Skeletal muscle tissue (tissue), 4 donors: Measurements from ENCODE around the gene MED20. TPM values are rescaled to one million over a fixed set of nuclear protein-coding genes. Genes with fewer than 3 reads are reported as not detected.

Experiments
- H3K27ac ChIP-seq: one replicate; pipeline ENCODE4 v1.7.0; 2013; ENCODE audit warnings: mild to moderate bottlenecking, low read depth, low read length, inconsistent platforms
- H3K27me3 ChIP-seq, 3 donors: one replicate each; pipeline ENCODE4 v1.7.0; 2013; ENCODE audit warnings: low read length in 3 of 3; ENCODE audit not compliant: control insufficient read depth in 3 of 3, insufficient read depth in 3 of 3
- H3K36me3 ChIP-seq, 3 donors: one replicate each; pipeline ENCODE4 v1.7.0; 2013; ENCODE audit warnings: low read length in 3 of 3; ENCODE audit not compliant: control insufficient read depth in 3 of 3, insufficient read depth in 3 of 3
- H3K4me1 ChIP-seq, 3 donors: one replicate each; pipeline ENCODE4 v1.7.0; 2013; ENCODE audit warnings: low read length in 3 of 3, mild to moderate bottlenecking in 3 of 3; ENCODE audit not compliant: control insufficient read depth in 3 of 3, insufficient read depth in 3 of 3
- H3K4me3 ChIP-seq, 3 donors: one replicate each; pipeline ENCODE4 v1.7.0; 2013; ENCODE audit warnings: low read length in 3 of 3
- H3K9ac ChIP-seq, 3 donors: one replicate each; pipeline ENCODE4 v1.7.0; 2013; ENCODE audit warnings: low read length in 3 of 3, mild to moderate bottlenecking in 3 of 3, moderate library complexity in 2 of 3, low read depth in 1 of 3
- H3K9me3 ChIP-seq, 3 donors: one replicate each; pipeline ENCODE4 v1.7.0; 2013; ENCODE audit warnings: low read length in 3 of 3; ENCODE audit not compliant: control insufficient read depth in 3 of 3
- total RNA-seq: library from RNA; depleted of rRNA; stranded (reverse); fragments of >200 nt; gene quantifications from one replicate; pipeline ENCODE4 v1.2.3, GENCODE V29; 2014
- donor health status: Osteomylitis.

MED20 gene
- total RNA-seq, 1 donor from 2014 or later: 17.2 TPM

DNA sequence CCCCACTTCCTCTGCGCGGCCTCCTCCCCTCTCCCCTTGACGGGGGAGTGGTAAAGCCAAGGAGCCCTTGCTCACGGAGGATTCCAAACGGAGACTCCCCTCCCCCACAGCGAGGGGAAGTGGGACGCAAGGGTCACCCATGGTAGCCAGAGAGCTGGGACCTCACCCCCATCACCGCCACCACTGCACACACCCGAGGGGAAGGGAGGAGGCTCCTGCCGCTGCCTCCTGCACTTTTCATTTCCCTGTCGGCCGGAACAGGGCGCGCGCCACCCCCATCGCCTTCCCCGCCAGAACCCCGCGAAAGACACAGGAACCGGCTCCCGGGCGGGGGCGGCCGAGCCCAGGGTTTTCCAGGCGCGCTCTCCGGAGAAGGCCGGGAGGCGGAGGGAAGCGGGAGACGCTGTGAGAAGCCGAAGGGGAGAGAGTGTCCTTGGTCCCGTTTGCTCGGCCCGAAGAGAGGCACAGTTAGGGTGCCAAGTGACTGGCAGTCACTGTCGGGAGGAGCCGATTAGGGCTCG is 19.9 kb upstream of the MED20 start:
- Histone ChIP-seq H3K36me3 (peaks cover 0 to 2% (median 0%) of the 10 kb centered on the region in 3 donors), H3K9ac (peak overlapping the region; percentile 76 to 81 (median 77)), H3K27ac (peak overlapping the region; percentile 40), H3K27me3 (no peaks in the 10 kb centered on the region), H3K4me3 (peak overlapping the region; percentile 83 to 91 (median 85)), H3K4me1 (peaks cover 39 to 51% (median 46%) of the 10 kb centered on the region in 3 donors), H3K9me3 (no peaks in the 10 kb centered on the region)

DNA sequence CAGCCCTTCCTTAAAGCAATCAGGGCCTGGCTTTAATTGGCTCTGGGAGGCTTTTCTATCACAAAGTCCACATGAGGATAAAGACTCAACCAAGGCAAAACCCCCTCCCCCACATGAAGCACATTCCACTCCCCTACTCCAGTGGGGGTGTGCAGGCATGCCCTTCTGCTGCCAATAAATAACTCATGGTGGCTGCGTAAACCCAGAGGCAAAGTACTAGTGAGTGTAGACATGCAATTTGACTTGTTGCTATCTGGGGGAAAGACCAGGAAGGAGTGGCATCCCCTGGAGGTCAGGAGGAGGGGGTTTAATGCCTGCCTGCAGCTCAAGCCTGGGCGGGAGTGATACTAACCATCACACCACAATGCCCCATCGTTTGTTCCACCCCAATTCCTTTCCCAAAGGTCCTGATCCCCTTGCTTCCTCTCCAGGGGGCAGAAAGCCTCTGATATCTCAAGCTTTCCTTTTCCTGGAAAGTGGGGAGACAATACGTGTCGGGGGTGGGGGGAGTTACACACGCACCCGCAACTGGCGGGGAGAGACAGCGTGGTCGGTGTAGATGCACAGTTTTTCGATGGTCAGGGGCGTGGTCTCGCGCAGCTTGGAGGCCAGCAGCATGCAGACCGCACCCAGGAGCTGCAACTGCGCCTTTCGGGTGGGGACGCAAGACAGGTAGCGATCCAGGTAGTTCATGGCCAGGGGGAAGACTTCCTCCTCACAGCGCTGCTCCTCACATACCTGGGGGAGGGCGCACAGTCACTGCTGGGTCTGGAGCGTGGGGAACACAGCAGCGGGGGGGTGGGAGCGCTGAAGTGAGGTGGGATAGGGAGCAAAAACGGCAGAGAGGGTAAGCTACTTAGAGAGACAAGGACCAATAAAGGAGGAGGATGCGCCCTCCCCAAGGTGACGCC is 19.2 kb upstream of the MED20 start:
- Histone ChIP-seq H3K4me3 (peak overlapping the region; percentile 83 to 91 (median 85)), H3K27me3 (no peaks in the 10 kb centered on the region), H3K4me1 (peaks cover 39 to 54% (median 46%) of the 10 kb centered on the region in 3 donors), H3K36me3 (peaks cover 2 to 3% (median 3%) of the 10 kb centered on the region in 3 donors), H3K27ac (peak overlapping the region; percentile 40), H3K9ac (peak overlapping the region in 2 of 3 donors; percentile 76 to 81), H3K9me3 (no peaks in the 10 kb centered on the region)

DNA sequence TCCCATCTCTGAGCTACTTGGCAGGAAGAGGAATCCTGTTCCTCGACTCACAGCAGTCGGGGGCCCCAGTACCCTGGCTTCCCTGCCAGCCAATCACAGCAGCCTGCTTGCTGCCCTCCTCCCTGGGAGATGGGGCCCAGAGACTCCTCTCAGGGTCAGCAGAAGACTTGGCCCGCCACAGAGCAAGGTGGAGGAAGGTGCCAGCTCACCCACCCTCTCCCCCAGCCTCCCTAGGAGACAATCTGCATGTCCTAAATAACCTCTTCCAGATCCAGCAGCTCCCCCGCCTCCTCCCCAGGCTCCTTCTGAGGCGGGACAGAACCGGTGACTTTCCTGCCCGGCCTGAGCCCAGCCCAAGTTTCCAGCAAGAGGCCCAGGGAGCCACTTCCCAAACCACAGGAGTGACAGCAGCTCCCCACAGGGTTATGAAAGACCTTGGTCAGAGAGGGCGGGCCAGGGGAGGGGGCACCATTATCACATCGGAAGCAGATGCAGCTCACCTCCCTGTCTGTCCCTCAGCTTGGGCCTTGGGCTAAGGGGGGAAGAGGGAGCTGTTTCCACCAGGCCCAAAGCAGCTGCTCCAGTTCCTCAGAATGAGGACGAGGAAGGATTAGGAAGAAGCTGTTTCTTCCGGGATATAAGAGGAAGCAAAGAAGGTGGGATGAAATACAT is 18.4 kb upstream of the MED20 start:
- Histone ChIP-seq H3K27ac (peak overlapping the region; percentile 36), H3K9ac (no peak overlapping the region), H3K4me1 (peaks cover 39 to 57% (median 46%) of the 10 kb centered on the region in 3 donors), H3K4me3 (peak overlapping the region in 2 of 3 donors; percentile 5 to 85), H3K9me3 (no peaks in the 10 kb centered on the region), H3K27me3 (no peaks in the 10 kb centered on the region), H3K36me3 (peaks cover 9 to 11% (median 10%) of the 10 kb centered on the region in 3 donors)

DNA sequence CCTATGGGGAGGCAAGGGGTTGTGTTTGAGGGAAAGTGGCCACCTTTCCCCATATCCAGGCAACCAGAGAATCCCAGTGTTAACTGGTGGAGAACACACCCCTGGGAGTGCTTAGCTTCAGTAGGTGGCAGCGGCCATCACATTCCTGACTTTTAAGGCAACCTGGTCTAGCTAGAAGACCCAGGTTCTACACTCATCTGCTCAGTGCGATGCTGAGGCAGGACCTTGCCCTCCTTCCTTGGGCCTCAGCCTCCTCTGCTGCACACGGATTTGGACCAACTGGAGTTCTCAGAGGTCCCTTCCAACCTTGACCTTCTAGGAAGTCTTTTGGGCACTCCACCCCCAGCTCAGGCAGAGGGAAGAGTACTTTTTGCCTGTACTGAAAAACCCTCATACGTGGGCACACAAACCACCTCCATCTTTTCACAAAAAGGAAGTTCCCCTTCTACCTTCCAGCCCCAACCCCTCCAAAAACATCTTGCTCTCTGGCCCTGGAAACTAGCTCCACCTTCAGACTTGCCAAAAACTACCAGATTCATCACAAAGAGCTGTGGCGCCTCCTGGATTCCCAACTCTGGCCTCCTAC is 17.7 kb upstream of the MED20 start:
- Histone ChIP-seq H3K4me1 (peaks cover 39 to 57% (median 46%) of the 10 kb centered on the region in 3 donors), H3K9me3 (no peaks in the 10 kb centered on the region), H3K36me3 (peaks cover 12 to 14% (median 14%) of the 10 kb centered on the region in 3 donors), H3K27me3 (no peaks in the 10 kb centered on the region), H3K9ac (peak overlapping the region in 1 of 3 donors; percentile 16), H3K4me3 (peak overlapping the region in 1 of 3 donors; percentile 20), H3K27ac (peak overlapping the region; percentile 36)

DNA sequence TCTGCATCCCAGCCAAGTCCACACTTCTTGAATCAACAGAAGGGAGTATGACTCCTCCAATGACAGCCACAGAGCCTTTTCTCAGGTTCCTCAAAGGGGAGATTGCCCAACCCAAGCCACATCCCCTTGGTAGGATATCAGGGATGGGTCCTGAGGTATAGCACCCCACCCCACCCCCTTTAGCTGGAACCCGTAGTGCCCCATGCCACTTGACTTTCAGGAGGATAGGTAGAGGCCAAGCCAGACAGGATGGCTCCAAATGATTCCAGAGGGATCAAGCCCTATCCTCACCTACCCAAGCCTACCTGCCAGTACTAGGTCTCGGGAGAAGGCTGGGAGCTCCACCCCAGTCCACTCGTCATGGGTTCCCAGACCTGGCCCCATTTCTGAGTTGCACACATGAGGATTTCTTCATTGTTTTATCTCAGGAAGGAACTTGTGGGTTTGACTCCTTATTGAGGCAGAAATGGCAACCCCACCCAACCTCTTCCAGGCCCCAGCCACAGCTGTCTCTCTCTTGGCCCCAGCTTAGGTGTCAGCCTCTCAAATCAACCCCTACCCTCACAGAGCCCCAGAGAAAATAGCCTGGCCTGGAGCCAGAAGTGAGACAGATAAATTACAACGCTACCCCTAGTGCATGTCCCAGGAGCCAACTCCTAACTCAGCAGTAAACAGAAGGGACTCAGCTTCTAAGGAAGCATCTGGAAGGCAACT is 17.1 kb upstream of the MED20 start:
- H3K4me3 ChIP-seq: peak overlapping the region in 1 of 3 donors; percentile 20
- peaks cover 39 to 57% (median 46%) of the 10 kb centered on the region in 3 donors for H3K4me1 ChIP-seq
- H3K27me3 ChIP-seq: no peaks in the 10 kb centered on the region
- H3K27ac ChIP-seq: no peak overlapping the region
- peak overlapping the region in 1 of 3 donors; percentile 16 for H3K9ac ChIP-seq
- H3K9me3 ChIP-seq: no peaks in the 10 kb centered on the region
- H3K36me3 ChIP-seq: peaks cover 14 to 18% (median 16%) of the 10 kb centered on the region in 3 donors

DNA sequence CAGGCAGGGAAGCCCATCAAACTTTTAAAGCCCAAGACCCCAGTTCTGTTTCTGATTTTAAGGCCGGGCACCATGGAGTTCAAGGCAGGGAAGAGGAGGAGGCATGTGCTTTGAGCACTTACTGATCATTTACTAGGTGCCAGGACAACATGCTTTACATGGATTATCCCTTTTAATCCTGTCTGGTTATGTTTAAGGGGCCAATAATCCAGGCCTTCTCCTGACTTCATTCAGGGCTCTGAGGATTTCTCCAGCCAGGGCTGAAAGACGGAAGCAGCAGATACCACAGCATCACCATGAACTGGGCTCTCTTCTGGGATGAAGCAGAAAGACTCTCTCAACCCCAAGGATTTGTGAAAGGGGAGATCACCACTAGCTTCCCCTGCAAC is 16.5 kb upstream of the MED20 start:
- Histone ChIP-seq H3K9ac (no peak overlapping the region), H3K27ac (no peak overlapping the region), H3K36me3 (peaks cover 20 to 23% (median 22%) of the 10 kb centered on the region in 3 donors), H3K9me3 (no peaks in the 10 kb centered on the region), H3K4me3 (no peak overlapping the region), H3K27me3 (no peaks in the 10 kb centered on the region), H3K4me1 (peaks cover 38 to 56% (median 46%) of the 10 kb centered on the region in 3 donors)

DNA sequence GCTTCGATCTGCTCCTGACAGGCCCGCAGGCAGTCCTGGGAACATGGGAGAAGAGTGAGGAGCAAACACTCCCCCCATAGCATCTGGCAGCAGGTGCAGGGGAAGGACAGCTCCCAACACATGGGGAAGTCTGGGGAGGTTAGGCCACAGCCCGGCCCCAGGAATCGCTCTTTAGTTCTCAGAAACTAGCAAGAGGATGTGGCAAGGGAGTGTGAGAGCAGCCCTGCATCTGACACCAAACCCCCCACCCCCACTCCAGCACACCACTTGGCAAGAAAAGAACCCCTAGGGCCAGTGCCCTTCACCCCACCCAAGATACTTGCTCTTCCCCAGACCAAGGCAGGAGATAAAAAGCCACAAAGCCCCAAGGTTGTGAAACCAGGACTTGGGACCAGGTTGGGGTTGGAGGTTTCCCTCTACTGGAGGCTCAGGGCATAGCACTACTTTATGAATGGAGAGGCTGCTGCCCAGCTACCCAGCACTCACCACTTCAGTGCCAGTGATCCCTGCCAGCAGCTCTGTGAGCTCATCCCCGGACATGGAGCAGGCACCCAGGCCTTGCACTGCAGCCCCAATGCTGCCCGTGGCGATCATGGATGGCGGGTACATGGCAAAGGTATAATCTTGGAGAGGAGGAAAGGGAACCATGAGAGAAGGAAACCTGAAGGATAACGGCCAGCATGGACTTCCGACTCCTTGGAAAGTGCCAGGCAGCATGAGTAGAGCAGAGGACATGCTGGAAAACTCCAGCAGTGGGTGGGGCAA is 15.3 kb upstream of the MED20 start:
- peaks cover 33 to 48% (median 38%) of the 10 kb centered on the region in 3 donors for H3K4me1 ChIP-seq
- H3K36me3 ChIP-seq: peaks cover 31 to 35% (median 34%) of the 10 kb centered on the region in 3 donors
- H3K27ac ChIP-seq: peak overlapping the region; percentile 25
- H3K9ac ChIP-seq: no peak overlapping the region
- peak overlapping the region in 1 of 3 donors; percentile 25 for H3K4me3 ChIP-seq
- H3K27me3 ChIP-seq: no peaks in the 10 kb centered on the region
- no peaks in the 10 kb centered on the region for H3K9me3 ChIP-seq

DNA sequence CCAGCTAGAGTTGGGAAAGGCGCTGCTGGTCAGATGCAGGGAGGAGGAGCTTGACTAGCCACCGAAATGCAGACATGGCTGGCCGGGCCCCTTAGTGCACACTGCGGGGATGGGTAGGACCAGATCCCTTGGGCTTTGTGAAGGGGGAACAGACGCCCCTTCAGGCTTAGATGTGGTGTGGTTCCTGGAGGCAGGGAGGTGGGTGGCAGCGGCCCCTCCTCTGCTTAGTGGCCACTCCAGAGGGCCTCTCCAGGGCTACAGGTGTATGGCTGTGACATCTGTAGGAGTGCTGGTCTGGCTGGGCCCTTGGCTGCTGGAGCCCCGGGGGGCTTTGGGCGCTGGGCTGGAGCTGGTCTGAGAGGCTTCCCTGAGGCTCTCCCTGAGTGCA is 14.7 kb upstream of the MED20 start:
- H3K36me3 ChIP-seq: peaks cover 36 to 41% (median 40%) of the 10 kb centered on the region in 3 donors
- H3K4me1 ChIP-seq: peaks cover 28 to 43% (median 34%) of the 10 kb centered on the region in 3 donors
- H3K27ac ChIP-seq: peak overlapping the region; percentile 25
- no peak overlapping the region for H3K9ac ChIP-seq
- no peak overlapping the region for H3K4me3 ChIP-seq
- no peaks in the 10 kb centered on the region for H3K9me3 ChIP-seq
- no peaks in the 10 kb centered on the region for H3K27me3 ChIP-seq
